Ovary (tissue), 1 donor: Measurements from ENCODE around the gene PDZD4.

Experiments used
- EP300 ChIP-seq: sonication (generic); formaldehyde crosslinking; IDR thresholded peaks from one replicate; pipeline ENCODE4 v1.6.1; 2017; ENCODE audit warnings: antibody characterized with exemption
- POLR2A ChIP-seq: fragments of 450-650 bp; IDR thresholded peaks from one replicate; pipeline ENCODE4 v1.6.1; 2017; ENCODE audit warnings: antibody characterized with exemption, mild to moderate bottlenecking, moderate library complexity

GRCh38 chrX:153865685-153866084 is 35.3 kb upstream of the PDZD4 start:
- TF ChIP-seq POLR2A (no peak), EP300 (no peak)
